ENCODE data around the gene PLEKHG4B. TPM values are rescaled to one million over a fixed set of nuclear protein-coding genes. Genes with fewer than 3 reads are reported as not detected.

The PLEKHG4B gene
- polyA plus RNA-seq, 1 donor from 2014 or later: 0.78 TPM

DNA sequence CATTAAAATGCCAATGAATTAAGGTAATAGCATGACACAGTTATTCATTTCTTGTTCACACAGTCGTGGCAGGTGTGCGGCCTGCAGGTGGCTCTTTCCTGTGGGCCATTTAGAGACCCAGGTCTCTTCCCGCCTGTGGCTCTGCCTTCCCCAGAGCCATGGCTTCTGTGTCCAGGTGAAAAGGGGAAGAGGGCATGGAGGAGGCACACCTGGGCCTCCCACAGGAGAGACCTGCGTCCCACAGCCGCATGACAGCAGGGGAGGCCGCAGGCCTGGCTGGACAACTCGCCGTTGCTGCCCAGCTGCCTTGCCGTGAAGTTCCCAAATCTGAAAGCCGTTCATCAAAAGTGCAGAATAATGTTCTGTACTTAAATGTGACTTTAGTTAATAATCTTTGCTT is 14.4 kb upstream of the PLEKHG4B start:
- Histone ChIP-seq H3K27me3 (ENCODE audit: insufficient read depth, low read depth, low read length) (no peaks in the 10 kb centered on the region), H3K36me3 (ENCODE audit: insufficient read depth, low read length) (no peaks in the 10 kb centered on the region), H3K27ac (ENCODE audit: low read length) (no peak overlapping the region), H3F3A (ENCODE audit: insufficient read depth, low read length, poor library complexity, severe bottlenecking) (no peaks in the 10 kb centered on the region), H3K79me2 (replicated peaks; ENCODE audit: insufficient read depth, low read length) (no peaks in the 10 kb centered on the region), H3K4me2 (ENCODE audit: low read length) (no peak overlapping the region), H3K4me3 (ENCODE audit: low read length) (no peak overlapping the region), H3K9me2 (ENCODE audit: insufficient read depth, low read length) (no peaks in the 10 kb centered on the region), H3K9me3 (ENCODE audit: low read length) (no peaks in the 10 kb centered on the region), H2AFZ (ENCODE audit: low read depth, low read length) (no peak overlapping the region), H4K20me1 (ENCODE audit: insufficient read depth) (no peaks in the 10 kb centered on the region), H3K9ac (ENCODE audit: low read length) (no peak overlapping the region)
- TF ChIP-seq RAD21 (conservative IDR thresholded peaks at IDR 0.05) (no peak), SMC3 (conservative IDR thresholded peaks at IDR 0.05; ENCODE audit: poor library complexity) (no peak), TAF1 (IDR thresholded peaks at IDR 0.05; ENCODE audit: low read depth) (no peak), MXI1 (conservative IDR thresholded peaks at IDR 0.05; ENCODE audit: poor library complexity, severe bottlenecking) (no peak), EZH2 (IDR thresholded peaks at IDR 0.05; ENCODE audit: borderline replicate concordance, insufficient read depth, low read length, poor library complexity, severe bottlenecking) (no peak)
- TF ChIP-seq, protein P1, sequence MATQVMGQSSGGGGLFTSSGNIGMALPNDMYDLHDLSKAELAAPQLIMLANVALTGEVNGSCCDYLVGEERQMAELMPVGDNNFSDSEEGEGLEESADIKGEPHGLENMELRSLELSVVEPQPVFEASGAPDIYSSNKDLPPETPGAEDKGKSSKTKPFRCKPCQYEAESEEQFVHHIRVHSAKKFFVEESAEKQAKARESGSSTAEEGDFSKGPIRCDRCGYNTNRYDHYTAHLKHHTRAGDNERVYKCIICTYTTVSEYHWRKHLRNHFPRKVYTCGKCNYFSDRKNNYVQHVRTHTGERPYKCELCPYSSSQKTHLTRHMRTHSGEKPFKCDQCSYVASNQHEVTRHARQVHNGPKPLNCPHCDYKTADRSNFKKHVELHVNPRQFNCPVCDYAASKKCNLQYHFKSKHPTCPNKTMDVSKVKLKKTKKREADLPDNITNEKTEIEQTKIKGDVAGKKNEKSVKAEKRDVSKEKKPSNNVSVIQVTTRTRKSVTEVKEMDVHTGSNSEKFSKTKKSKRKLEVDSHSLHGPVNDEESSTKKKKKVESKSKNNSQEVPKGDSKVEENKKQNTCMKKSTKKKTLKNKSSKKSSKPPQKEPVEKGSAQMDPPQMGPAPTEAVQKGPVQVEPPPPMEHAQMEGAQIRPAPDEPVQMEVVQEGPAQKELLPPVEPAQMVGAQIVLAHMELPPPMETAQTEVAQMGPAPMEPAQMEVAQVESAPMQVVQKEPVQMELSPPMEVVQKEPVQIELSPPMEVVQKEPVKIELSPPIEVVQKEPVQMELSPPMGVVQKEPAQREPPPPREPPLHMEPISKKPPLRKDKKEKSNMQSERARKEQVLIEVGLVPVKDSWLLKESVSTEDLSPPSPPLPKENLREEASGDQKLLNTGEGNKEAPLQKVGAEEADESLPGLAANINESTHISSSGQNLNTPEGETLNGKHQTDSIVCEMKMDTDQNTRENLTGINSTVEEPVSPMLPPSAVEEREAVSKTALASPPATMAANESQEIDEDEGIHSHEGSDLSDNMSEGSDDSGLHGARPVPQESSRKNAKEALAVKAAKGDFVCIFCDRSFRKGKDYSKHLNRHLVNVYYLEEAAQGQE (IDR thresholded peaks at IDR 0.05; ENCODE audit: borderline replicate concordance): no peak

DNA sequence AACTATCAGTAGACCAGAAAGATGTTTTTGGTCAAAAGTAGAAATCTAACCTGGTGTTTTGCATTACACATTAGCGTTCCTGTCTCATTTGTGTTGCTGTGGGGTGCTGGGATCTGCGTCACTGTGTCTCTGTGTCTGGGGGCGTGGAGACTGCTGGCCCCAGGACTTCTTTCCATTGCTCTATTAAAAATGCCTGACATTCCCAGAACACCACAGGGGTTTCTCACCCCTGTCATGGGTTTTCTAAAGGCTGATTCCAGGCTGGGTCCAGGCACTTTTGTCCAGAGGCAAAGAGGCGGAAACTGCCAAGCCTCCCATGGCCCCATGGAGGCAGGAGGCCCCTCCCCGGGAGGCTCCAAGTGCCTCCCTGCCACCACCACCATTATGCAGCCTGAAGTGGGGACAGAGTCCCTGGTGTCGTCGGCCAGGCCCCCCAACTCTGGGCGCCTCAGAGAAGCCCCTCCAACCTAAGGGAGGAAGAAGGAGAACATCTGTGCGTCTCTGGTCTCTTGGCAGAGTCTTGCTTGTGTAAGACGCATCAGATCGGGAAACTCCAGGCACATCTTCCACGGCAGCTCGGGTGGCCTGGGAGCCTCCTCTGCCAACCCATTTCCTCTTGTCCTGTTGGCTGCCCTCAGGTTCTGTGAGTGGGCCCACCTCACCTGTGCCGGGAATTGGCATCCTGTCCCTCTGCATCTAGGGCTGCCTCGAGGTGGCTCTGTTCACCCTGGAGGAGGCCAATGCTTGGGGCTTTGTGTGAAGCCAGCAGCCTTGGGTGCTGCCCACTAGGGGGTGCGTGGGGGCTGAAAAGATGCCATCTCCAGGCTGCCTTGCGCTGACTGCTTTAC is 13.8 kb upstream of the PLEKHG4B start:
- H2AFZ ChIP-seq (ENCODE audit: low read depth, low read length): no peak overlapping the region
- H3K36me3 ChIP-seq (ENCODE audit: insufficient read depth, low read length): no peaks in the 10 kb centered on the region
- TF ChIP-seq RAD21 (conservative IDR thresholded peaks at IDR 0.05): no peak
- TF ChIP-seq MXI1 (conservative IDR thresholded peaks at IDR 0.05; ENCODE audit: poor library complexity, severe bottlenecking): no peak
- TF ChIP-seq EP300 (conservative IDR thresholded peaks at IDR 0.05; ENCODE audit: poor library complexity, severe bottlenecking): no peak
- no peak for TF ChIP-seq EZH2 (IDR thresholded peaks at IDR 0.05; ENCODE audit: borderline replicate concordance, insufficient read depth, low read length, poor library complexity, severe bottlenecking)
- no peak for TF ChIP-seq TAF1 (IDR thresholded peaks at IDR 0.05; ENCODE audit: low read depth)
- TF ChIP-seq, protein P2, sequence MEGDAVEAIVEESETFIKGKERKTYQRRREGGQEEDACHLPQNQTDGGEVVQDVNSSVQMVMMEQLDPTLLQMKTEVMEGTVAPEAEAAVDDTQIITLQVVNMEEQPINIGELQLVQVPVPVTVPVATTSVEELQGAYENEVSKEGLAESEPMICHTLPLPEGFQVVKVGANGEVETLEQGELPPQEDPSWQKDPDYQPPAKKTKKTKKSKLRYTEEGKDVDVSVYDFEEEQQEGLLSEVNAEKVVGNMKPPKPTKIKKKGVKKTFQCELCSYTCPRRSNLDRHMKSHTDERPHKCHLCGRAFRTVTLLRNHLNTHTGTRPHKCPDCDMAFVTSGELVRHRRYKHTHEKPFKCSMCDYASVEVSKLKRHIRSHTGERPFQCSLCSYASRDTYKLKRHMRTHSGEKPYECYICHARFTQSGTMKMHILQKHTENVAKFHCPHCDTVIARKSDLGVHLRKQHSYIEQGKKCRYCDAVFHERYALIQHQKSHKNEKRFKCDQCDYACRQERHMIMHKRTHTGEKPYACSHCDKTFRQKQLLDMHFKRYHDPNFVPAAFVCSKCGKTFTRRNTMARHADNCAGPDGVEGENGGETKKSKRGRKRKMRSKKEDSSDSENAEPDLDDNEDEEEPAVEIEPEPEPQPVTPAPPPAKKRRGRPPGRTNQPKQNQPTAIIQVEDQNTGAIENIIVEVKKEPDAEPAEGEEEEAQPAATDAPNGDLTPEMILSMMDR (IDR thresholded peaks at IDR 0.05; ENCODE audit: poor library complexity, severe bottlenecking): no peak
- TF ChIP-seq, protein P1 (IDR thresholded peaks at IDR 0.05; ENCODE audit: borderline replicate concordance): no peak
- no peak for TF ChIP-seq SMC3 (conservative IDR thresholded peaks at IDR 0.05; ENCODE audit: poor library complexity)
- no peak for TF ChIP-seq POLR2AphosphoS5 (IDR thresholded peaks at IDR 0.05)
- no peak overlapping the region for H3K4me3 ChIP-seq (ENCODE audit: low read length)
- H3K79me2 ChIP-seq (replicated peaks; ENCODE audit: insufficient read depth, low read length): no peaks in the 10 kb centered on the region
- H3F3A ChIP-seq (ENCODE audit: insufficient read depth, low read length, poor library complexity, severe bottlenecking): no peaks in the 10 kb centered on the region
- no peak overlapping the region for H3K27ac ChIP-seq (ENCODE audit: low read length)
- no peak overlapping the region for H3K4me2 ChIP-seq (ENCODE audit: low read length)
- no peaks in the 10 kb centered on the region for H3K9me2 ChIP-seq (ENCODE audit: insufficient read depth, low read length)
- no peaks in the 10 kb centered on the region for H3K9me3 ChIP-seq (ENCODE audit: low read length)
- no peaks in the 10 kb centered on the region for H3K27me3 ChIP-seq (ENCODE audit: insufficient read depth, low read depth, low read length)
- H4K20me1 ChIP-seq (ENCODE audit: insufficient read depth): no peaks in the 10 kb centered on the region
- no peak overlapping the region for H3K9ac ChIP-seq (ENCODE audit: low read length)
